Astrocyte of the spinal cord (primary cell): ENCODE data around the gene ZNF584.

Experiments
- DNase-seq: peaks from one replicate; pipeline ENCODE4 v3.0.0; 2011; ENCODE audit warnings: low read depth, low spot score
- H3K4me3 ChIP-seq: 2 replicates; pipeline ENCODE4 v1.5.1; 2011; ENCODE audit warnings: low read depth, mild to moderate bottlenecking, low read length, moderate library complexity
- CTCF ChIP-seq: IDR thresholded peaks from 2 replicates; pipeline ENCODE4 v1.5.1; 2012; ENCODE audit warnings: low read depth, mild to moderate bottlenecking, low read length, inconsistent platforms
- in situ Hi-C: cut with HindIII; loops from 2 replicates; pipeline ENCODE4 v1.10.0; 2017; ENCODE audit warnings: low sequenced_read_pairs

ZNF584 gene

GRCh38 chr19:58380037-58380661 is 28.3 kb upstream of the ZNF584 start:
- H3K4me3 ChIP-seq, result peak overlapping the region; percentile 80
- no peak for TF ChIP-seq CTCF
- DNase-seq, result no peak
- in situ Hi-C loops, result no loop called here

- DNase-seq, result peak; percentile 100
- H3K4me3 ChIP-seq, result peak within 1 kb of the TSS; percentile 80
- no peak for TF ChIP-seq CTCF
- in situ Hi-C loops, result no loop called here
Measured at GRCh38 chr19:58380662-58381459, 27.6 kb upstream of the ZNF584 start, which contains the start of gene ZNF837. Gene ZNF837, minus strand, starts transcription at chr19:58381030. Its CDS starts 11,698 bp downstream, at chr19:58369332.

- in situ Hi-C loops, result no loop called here
- no peak for TF ChIP-seq CTCF
- DNase-seq, result no peak
- peak overlapping the region; percentile 80 for H3K4me3 ChIP-seq
Measured at GRCh38 chr19:58381460-58382212, 26.8 kb upstream of the ZNF584 start.

- in situ Hi-C loops, result no loop called here
- DNase-seq, result no peak
- no peak overlapping the region for H3K4me3 ChIP-seq
- TF ChIP-seq CTCF, result no peak
Measured at GRCh38 chr19:58382997-58383603, 25.3 kb upstream of the ZNF584 start.

- H3K4me3 ChIP-seq, result no peak overlapping the region
- no peak for TF ChIP-seq CTCF
- in situ Hi-C loops, result no loop called here
- DNase-seq, result no peak
Measured at GRCh38 chr19:58385313-58385890, 23.0 kb upstream of the ZNF584 start.
